ENCODE data around the gene ANKMY2. TPM values are rescaled to one million over a fixed set of nuclear protein-coding genes. Genes with fewer than 3 reads are reported as not detected.

ANKMY2 gene
- total and polyA plus RNA-seq, 2 donors = 13.1 to 18.2 TPM

GRCh38 chr7:16652888-16653287 is 7.3 kb upstream of the ANKMY2 start:
- Histone ChIP-seq H3K4me1 (ENCODE audit: control insufficient read depth in 2 of 2, insufficient read depth in 2 of 2, low read length in 2 of 2) (peaks cover 0 to 5% of the 10 kb centered on the region in 2 donors), H3K4me3 (ENCODE audit: low read length in 2 of 2) (no peak overlapping the region), H3K27ac (ENCODE audit: low read depth in 1 of 2, low read length in 1 of 2) (no peak overlapping the region), H3K36me3 (ENCODE audit: control insufficient read depth in 2 of 2, insufficient read depth in 2 of 2, low read length in 1 of 2) (no peaks in the 10 kb centered on the region), H3K27me3 (ENCODE audit: control insufficient read depth in 2 of 2, insufficient read depth in 1 of 2, low read length in 1 of 2) (no peaks in the 10 kb centered on the region), H3K9me3 (ENCODE audit: control insufficient read depth in 2 of 2, insufficient read depth in 1 of 2, low read length in 1 of 2) (no peaks in the 10 kb centered on the region)
- WGBS = 93% methylated on average over 2 of the region's 2 CpGs
- peak in 1 of 9 donors; percentile 34 for DNase-seq (ENCODE audit: low read depth in 6 of 9, low spot score in 9 of 9)

- H3K4me1 ChIP-seq (ENCODE audit: control insufficient read depth in 2 of 2, insufficient read depth in 2 of 2, low read length in 2 of 2) = peaks cover 0 to 5% of the 10 kb centered on the region in 2 donors
- no peaks in the 10 kb centered on the region for H3K9me3 ChIP-seq (ENCODE audit: control insufficient read depth in 2 of 2, insufficient read depth in 1 of 2, low read length in 1 of 2)
- 94% methylated on average over 7 of the region's 7 CpGs for WGBS
- no peak overlapping the region for H3K27ac ChIP-seq (ENCODE audit: low read depth in 1 of 2, low read length in 1 of 2)
- H3K27me3 ChIP-seq (ENCODE audit: control insufficient read depth in 2 of 2, insufficient read depth in 1 of 2, low read length in 1 of 2) = no peaks in the 10 kb centered on the region
- H3K36me3 ChIP-seq (ENCODE audit: control insufficient read depth in 2 of 2, insufficient read depth in 2 of 2, low read length in 1 of 2) = no peaks in the 10 kb centered on the region
- H3K4me3 ChIP-seq (ENCODE audit: low read length in 2 of 2) = no peak overlapping the region
- DNase-seq (ENCODE audit: low read depth in 6 of 9, low spot score in 9 of 9) = no peak
Measured at GRCh38 chr7:16652240-16652583, 6.7 kb upstream of the ANKMY2 start.

DNA sequence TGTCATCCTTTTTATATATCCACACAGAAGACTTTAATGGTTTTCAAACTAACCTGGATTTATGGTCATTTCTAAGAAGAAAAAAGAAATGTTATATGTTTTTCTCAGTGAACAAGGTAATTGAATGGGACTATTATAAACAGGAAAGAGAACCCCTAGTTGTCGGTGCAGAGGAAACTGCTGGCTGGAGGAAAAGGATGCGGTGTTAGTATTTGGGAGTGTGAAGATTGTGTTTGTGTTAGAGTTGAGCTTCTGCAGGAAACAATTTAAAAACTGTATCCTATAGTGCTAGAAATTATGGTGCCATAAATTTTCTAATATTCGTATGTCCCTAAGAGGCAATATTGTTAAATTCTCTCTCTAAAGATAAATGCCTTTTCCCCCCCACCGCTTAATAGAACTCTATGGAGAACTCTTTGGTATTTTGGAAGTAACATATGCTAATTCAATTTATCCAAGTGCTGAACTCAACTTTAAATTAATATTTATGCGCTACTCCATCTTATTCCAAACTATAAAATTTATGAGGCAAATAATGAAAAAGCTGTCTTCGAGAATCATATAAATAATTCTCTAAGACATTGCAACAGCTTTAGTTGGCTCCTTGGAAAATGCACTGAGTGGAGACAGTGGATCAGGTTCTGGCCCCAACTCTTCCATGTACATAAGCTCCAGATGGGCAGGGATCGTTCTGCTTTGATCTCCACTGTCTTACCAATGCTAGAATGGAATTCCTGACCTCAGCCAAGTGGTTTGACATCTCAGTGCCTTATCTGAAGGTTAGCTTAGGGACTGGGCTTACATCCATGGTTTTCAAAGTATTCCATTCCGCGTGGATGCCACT is 6.1 kb upstream of the ANKMY2 start:
- H3K36me3 ChIP-seq (ENCODE audit: control insufficient read depth in 2 of 2, insufficient read depth in 2 of 2, low read length in 1 of 2) = no peaks in the 10 kb centered on the region
- no peak overlapping the region for H3K4me3 ChIP-seq (ENCODE audit: low read length in 2 of 2)
- no peaks in the 10 kb centered on the region for H3K9me3 ChIP-seq (ENCODE audit: control insufficient read depth in 2 of 2, insufficient read depth in 1 of 2, low read length in 1 of 2)
- peaks cover 3 to 11% of the 10 kb centered on the region in 2 donors for H3K4me1 ChIP-seq (ENCODE audit: control insufficient read depth in 2 of 2, insufficient read depth in 2 of 2, low read length in 2 of 2)
- WGBS = 50% methylated on average over 9 of the region's 9 CpGs
- H3K27me3 ChIP-seq (ENCODE audit: control insufficient read depth in 2 of 2, insufficient read depth in 1 of 2, low read length in 1 of 2) = no peaks in the 10 kb centered on the region
- peak in 1 of 9 donors; percentile 23 for DNase-seq (ENCODE audit: low read depth in 6 of 9, low spot score in 9 of 9)
- no peak overlapping the region for H3K27ac ChIP-seq (ENCODE audit: low read depth in 1 of 2, low read length in 1 of 2)

DNA sequence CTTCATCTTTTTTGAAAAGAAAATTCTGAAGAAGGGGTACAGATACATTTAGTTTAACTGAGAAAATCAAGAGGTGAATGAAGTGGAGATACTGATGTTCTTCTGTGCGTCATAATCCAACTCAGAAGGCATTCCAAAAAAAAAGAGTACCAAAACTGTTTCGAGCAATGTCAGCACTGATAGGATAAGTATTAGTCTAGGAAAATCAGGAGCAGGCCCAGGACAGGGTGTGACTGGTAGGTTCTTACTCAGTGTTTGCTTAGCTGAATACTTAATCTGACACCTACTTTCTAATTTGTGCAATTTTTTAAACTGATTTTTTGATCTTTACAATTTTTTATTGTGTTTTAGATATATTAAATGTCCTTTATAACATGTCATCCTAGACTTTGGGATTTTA is 4.7 kb upstream of the ANKMY2 start:
- H3K36me3 ChIP-seq (ENCODE audit: control insufficient read depth in 2 of 2, insufficient read depth in 2 of 2, low read length in 1 of 2) = no peaks in the 10 kb centered on the region
- H3K9me3 ChIP-seq (ENCODE audit: control insufficient read depth in 2 of 2, insufficient read depth in 1 of 2, low read length in 1 of 2) = no peaks in the 10 kb centered on the region
- no peak for DNase-seq (ENCODE audit: low read depth in 6 of 9, low spot score in 9 of 9)
- H3K4me3 ChIP-seq (ENCODE audit: low read length in 2 of 2) = no peak overlapping the region
- 98% methylated on average over 2 of the region's 2 CpGs for WGBS
- peaks cover 4 to 11% of the 10 kb centered on the region in 2 donors for H3K4me1 ChIP-seq (ENCODE audit: control insufficient read depth in 2 of 2, insufficient read depth in 2 of 2, low read length in 2 of 2)
- no peak overlapping the region for H3K27ac ChIP-seq (ENCODE audit: low read depth in 1 of 2, low read length in 1 of 2)
- no peaks in the 10 kb centered on the region for H3K27me3 ChIP-seq (ENCODE audit: control insufficient read depth in 2 of 2, insufficient read depth in 1 of 2, low read length in 1 of 2)

DNA sequence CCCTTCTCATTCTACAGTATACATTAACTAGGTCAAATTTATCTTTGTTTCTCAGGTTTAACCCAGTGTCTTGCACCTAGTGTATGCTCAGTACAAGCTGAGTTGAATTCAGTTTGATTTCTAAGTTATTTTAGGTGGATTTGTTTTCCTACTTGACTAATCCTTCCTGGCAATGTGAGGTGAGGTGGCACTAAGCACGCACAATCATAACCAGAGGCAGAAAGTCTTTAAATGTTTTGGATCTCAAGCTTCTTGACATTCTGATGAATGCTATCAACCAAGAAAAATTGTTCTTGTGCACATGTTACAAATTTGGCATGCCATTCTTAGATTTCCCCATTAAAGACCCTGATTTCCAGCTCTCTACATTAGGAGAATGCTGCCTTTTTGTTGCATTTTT is 3.6 kb upstream of the ANKMY2 start:
- no peaks in the 10 kb centered on the region for H3K36me3 ChIP-seq (ENCODE audit: control insufficient read depth in 2 of 2, insufficient read depth in 2 of 2, low read length in 1 of 2)
- WGBS = 100% methylated on average over 1 of the region's 1 CpG
- H3K4me3 ChIP-seq (ENCODE audit: low read length in 2 of 2) = no peak overlapping the region
- H3K9me3 ChIP-seq (ENCODE audit: control insufficient read depth in 2 of 2, insufficient read depth in 1 of 2, low read length in 1 of 2) = no peaks in the 10 kb centered on the region
- no peak for DNase-seq (ENCODE audit: low read depth in 6 of 9, low spot score in 9 of 9)
- H3K4me1 ChIP-seq (ENCODE audit: control insufficient read depth in 2 of 2, insufficient read depth in 2 of 2, low read length in 2 of 2) = peaks cover 10 to 11% of the 10 kb centered on the region in 2 donors
- H3K27ac ChIP-seq (ENCODE audit: low read depth in 1 of 2, low read length in 1 of 2) = no peak overlapping the region
- no peaks in the 10 kb centered on the region for H3K27me3 ChIP-seq (ENCODE audit: control insufficient read depth in 2 of 2, insufficient read depth in 1 of 2, low read length in 1 of 2)

GRCh38 chr7:16648551-16648950 is 3.0 kb upstream of the ANKMY2 start:
- peaks cover 11 to 16% of the 10 kb centered on the region in 2 donors for H3K4me1 ChIP-seq (ENCODE audit: control insufficient read depth in 2 of 2, insufficient read depth in 2 of 2, low read length in 2 of 2)
- H3K9me3 ChIP-seq (ENCODE audit: control insufficient read depth in 2 of 2, insufficient read depth in 1 of 2, low read length in 1 of 2) = no peaks in the 10 kb centered on the region
- H3K4me3 ChIP-seq (ENCODE audit: low read length in 2 of 2) = no peak overlapping the region
- no peak for DNase-seq (ENCODE audit: low read depth in 6 of 9, low spot score in 9 of 9)
- H3K36me3 ChIP-seq (ENCODE audit: control insufficient read depth in 2 of 2, insufficient read depth in 2 of 2, low read length in 1 of 2) = no peaks in the 10 kb centered on the region
- no peaks in the 10 kb centered on the region for H3K27me3 ChIP-seq (ENCODE audit: control insufficient read depth in 2 of 2, insufficient read depth in 1 of 2, low read length in 1 of 2)
- no peak overlapping the region for H3K27ac ChIP-seq (ENCODE audit: low read depth in 1 of 2, low read length in 1 of 2)
- 95% methylated on average over 1 of the region's 1 CpG for WGBS

- Histone ChIP-seq H3K36me3 (ENCODE audit: control insufficient read depth in 2 of 2, insufficient read depth in 2 of 2, low read length in 1 of 2) (no peaks in the 10 kb centered on the region), H3K27me3 (ENCODE audit: control insufficient read depth in 2 of 2, insufficient read depth in 1 of 2, low read length in 1 of 2) (no peaks in the 10 kb centered on the region), H3K4me1 (ENCODE audit: control insufficient read depth in 2 of 2, insufficient read depth in 2 of 2, low read length in 2 of 2) (peaks cover 8 to 16% of the 10 kb centered on the region in 2 donors), H3K27ac (ENCODE audit: low read depth in 1 of 2, low read length in 1 of 2) (no peak overlapping the region), H3K4me3 (ENCODE audit: low read length in 2 of 2) (no peak overlapping the region), H3K9me3 (ENCODE audit: control insufficient read depth in 2 of 2, insufficient read depth in 1 of 2, low read length in 1 of 2) (no peaks in the 10 kb centered on the region)
- DNase-seq (ENCODE audit: low read depth in 6 of 9, low spot score in 9 of 9) = peak in 1 of 9 donors; percentile 12
- WGBS = 41% methylated on average over 2 of the region's 2 CpGs
Measured at GRCh38 chr7:16647435-16647960, 1.9 kb upstream of the ANKMY2 start.

- peak overlapping the region; percentile 90 to 96 for H3K27ac ChIP-seq (ENCODE audit: low read depth in 1 of 2, low read length in 1 of 2)
- DNase-seq (ENCODE audit: low read depth in 6 of 9, low spot score in 9 of 9) = peak in 5 of 9 donors; percentile 3 to 46 (median 26)
- peak overlapping the region; percentile 72 to 79 for H3K4me3 ChIP-seq (ENCODE audit: low read length in 2 of 2)
- H3K27me3 ChIP-seq (ENCODE audit: control insufficient read depth in 2 of 2, insufficient read depth in 1 of 2, low read length in 1 of 2) = no peaks in the 10 kb centered on the region
- H3K36me3 ChIP-seq (ENCODE audit: control insufficient read depth in 2 of 2, insufficient read depth in 2 of 2, low read length in 1 of 2) = no peaks in the 10 kb centered on the region
- WGBS = under 1% methylated on average over 29 of the region's 29 CpGs
- peaks cover 8 to 16% of the 10 kb centered on the region in 2 donors for H3K4me1 ChIP-seq (ENCODE audit: control insufficient read depth in 2 of 2, insufficient read depth in 2 of 2, low read length in 2 of 2)
- H3K9me3 ChIP-seq (ENCODE audit: control insufficient read depth in 2 of 2, insufficient read depth in 1 of 2, low read length in 1 of 2) = no peaks in the 10 kb centered on the region
Measured at GRCh38 chr7:16646472-16647072, 1.0 kb upstream of the ANKMY2 start.
